ENCODE measurements around the gene UQCR10.

The UQCR10 gene

DNA sequence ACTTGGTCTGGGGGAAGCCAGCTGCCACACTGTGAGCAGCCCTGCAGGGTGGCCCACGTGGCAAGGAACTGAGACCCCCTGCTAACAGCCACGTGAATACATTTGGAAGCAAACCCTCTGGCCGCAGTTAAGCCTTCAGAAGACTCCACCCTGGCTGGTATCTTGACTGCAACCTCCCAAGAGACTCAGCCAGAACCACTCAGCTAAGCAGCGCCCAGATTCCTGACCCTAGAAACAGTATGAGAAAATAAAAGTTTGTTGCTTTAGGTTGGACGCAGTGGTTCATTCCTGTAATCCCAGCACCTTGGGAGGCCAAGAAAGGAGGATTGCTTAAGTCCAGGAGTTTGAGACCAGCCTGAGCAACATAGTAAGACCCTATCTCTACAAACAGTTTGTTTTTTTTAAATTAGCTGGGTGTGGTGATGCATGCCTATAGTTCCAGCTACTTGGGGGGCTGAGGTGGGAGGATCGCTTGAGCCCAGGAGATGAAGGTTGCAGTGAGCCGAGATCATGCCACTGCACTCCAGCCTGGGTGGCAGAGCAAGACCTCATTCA, 9.0 kb upstream of the UQCR10 start:
- Histone ChIP-seq H3K27ac (ENCODE audit: low read depth, low read length) (no peak overlapping the region), H3K4me1 (ENCODE audit: control insufficient read depth, low read length) (no peaks in the 10 kb centered on the region), H3K27me3 (ENCODE audit: control insufficient read depth, low read length) (no peaks in the 10 kb centered on the region), H3F3A (ENCODE audit: control insufficient read depth, insufficient read depth) (no peaks in the 10 kb centered on the region), H3K4me2 (ENCODE audit: low read length) (no peak overlapping the region), H3K79me2 (ENCODE audit: control insufficient read depth, low read length) (no peaks in the 10 kb centered on the region), H3K36me3 (ENCODE audit: control insufficient read depth, low read length) (no peaks in the 10 kb centered on the region), H3K4me3 (ENCODE audit: low read length) (no peak overlapping the region), H4K20me1 (ENCODE audit: control insufficient read depth, insufficient read depth, low read depth, low read length) (no peaks in the 10 kb centered on the region), H3K9me3 (ENCODE audit: control insufficient read depth, insufficient read depth, low read length) (no peaks in the 10 kb centered on the region), H3K9me2 (replicated peaks; ENCODE audit: control insufficient read depth, low read length) (no peaks in the 10 kb centered on the region)
- TF ChIP-seq EZH2phosphoT487 (IDR thresholded peaks at IDR 0.05; ENCODE audit: borderline replicate concordance, low read length), result no peak
- TF ChIP-seq, protein P1, sequence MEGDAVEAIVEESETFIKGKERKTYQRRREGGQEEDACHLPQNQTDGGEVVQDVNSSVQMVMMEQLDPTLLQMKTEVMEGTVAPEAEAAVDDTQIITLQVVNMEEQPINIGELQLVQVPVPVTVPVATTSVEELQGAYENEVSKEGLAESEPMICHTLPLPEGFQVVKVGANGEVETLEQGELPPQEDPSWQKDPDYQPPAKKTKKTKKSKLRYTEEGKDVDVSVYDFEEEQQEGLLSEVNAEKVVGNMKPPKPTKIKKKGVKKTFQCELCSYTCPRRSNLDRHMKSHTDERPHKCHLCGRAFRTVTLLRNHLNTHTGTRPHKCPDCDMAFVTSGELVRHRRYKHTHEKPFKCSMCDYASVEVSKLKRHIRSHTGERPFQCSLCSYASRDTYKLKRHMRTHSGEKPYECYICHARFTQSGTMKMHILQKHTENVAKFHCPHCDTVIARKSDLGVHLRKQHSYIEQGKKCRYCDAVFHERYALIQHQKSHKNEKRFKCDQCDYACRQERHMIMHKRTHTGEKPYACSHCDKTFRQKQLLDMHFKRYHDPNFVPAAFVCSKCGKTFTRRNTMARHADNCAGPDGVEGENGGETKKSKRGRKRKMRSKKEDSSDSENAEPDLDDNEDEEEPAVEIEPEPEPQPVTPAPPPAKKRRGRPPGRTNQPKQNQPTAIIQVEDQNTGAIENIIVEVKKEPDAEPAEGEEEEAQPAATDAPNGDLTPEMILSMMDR (IDR thresholded peaks at IDR 0.05; ENCODE audit: low read depth, low read length, poor library complexity, severe bottlenecking), result no peak

DNA sequence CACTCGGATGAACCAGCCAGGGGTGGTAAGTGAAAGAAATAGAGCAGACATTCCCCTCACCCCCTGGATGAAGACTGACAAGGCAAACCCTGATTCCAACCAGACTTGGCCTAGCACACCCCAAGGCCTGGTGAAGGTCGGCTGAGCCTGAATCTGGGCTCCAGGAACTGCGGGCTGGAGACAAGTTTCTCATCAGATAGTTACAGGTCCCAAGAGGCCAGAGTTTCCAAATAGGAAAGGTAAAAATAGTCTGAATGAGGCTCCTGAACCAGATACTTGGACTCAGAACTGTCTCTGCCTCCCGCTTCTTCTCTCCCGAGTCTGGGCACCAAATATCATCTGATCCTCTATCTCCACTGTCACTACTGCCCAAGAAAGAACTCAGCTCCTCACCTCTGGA, 8.2 kb upstream of the UQCR10 start:
- no peaks in the 10 kb centered on the region for H3K27me3 ChIP-seq (ENCODE audit: control insufficient read depth, low read length)
- H4K20me1 ChIP-seq (ENCODE audit: control insufficient read depth, insufficient read depth, low read depth, low read length), result no peaks in the 10 kb centered on the region
- no peaks in the 10 kb centered on the region for H3K36me3 ChIP-seq (ENCODE audit: control insufficient read depth, low read length)
- no peaks in the 10 kb centered on the region for H3K9me2 ChIP-seq (replicated peaks; ENCODE audit: control insufficient read depth, low read length)
- no peak for TF ChIP-seq EZH2phosphoT487 (IDR thresholded peaks at IDR 0.05; ENCODE audit: borderline replicate concordance, low read length)
- TF ChIP-seq, protein P1 (IDR thresholded peaks at IDR 0.05; ENCODE audit: low read depth, low read length, poor library complexity, severe bottlenecking), result no peak
- no peaks in the 10 kb centered on the region for H3K79me2 ChIP-seq (ENCODE audit: control insufficient read depth, low read length)
- no peak overlapping the region for H3K4me2 ChIP-seq (ENCODE audit: low read length)
- H3K4me1 ChIP-seq (ENCODE audit: control insufficient read depth, low read length), result peaks cover under 1% of the 10 kb centered on the region
- no peak overlapping the region for H3K27ac ChIP-seq (ENCODE audit: low read depth, low read length)
- H3K9me3 ChIP-seq (ENCODE audit: control insufficient read depth, insufficient read depth, low read length), result no peaks in the 10 kb centered on the region
- H3K4me3 ChIP-seq (ENCODE audit: low read length), result no peak overlapping the region
- no peaks in the 10 kb centered on the region for H3F3A ChIP-seq (ENCODE audit: control insufficient read depth, insufficient read depth)

DNA sequence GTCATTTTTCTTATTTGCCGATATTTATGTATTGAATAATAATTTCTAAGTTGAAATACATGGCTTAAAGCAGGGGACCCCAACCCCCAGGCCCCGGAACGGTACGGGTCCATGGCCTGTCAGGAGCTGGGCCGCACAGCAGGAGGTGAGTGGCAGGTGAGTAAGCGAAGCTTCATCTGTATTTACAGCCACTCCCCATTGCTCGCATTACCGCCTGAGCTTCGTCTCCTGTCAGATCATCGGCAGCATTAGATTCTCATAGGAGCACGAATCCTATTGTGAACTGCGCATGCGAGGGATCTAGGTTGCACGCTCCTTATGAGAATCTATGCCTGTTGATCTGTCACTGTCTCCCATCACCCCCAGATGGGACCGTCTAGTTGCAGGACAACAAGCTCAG, 4.9 kb upstream of the UQCR10 start:
- Histone ChIP-seq H3K9me2 (replicated peaks; ENCODE audit: control insufficient read depth, low read length) (no peaks in the 10 kb centered on the region), H3K4me1 (ENCODE audit: control insufficient read depth, low read length) (peaks cover 17% of the 10 kb centered on the region), H3K4me2 (ENCODE audit: low read length) (no peak overlapping the region), H3K4me3 (ENCODE audit: low read length) (no peak overlapping the region), H3K27me3 (ENCODE audit: control insufficient read depth, low read length) (no peaks in the 10 kb centered on the region), H3K36me3 (ENCODE audit: control insufficient read depth, low read length) (no peaks in the 10 kb centered on the region; the same call in 1 of the 2 replicates), H4K20me1 (ENCODE audit: control insufficient read depth, insufficient read depth, low read depth, low read length) (no peaks in the 10 kb centered on the region), H3K79me2 (ENCODE audit: control insufficient read depth, low read length) (peaks cover 20% of the 10 kb centered on the region), H3K27ac (ENCODE audit: low read depth, low read length) (no peak overlapping the region), H3K9me3 (ENCODE audit: control insufficient read depth, insufficient read depth, low read length) (no peaks in the 10 kb centered on the region), H3F3A (ENCODE audit: control insufficient read depth, insufficient read depth) (no peaks in the 10 kb centered on the region)
- no peak for TF ChIP-seq EZH2phosphoT487 (IDR thresholded peaks at IDR 0.05; ENCODE audit: borderline replicate concordance, low read length)
- TF ChIP-seq, protein P1 (IDR thresholded peaks at IDR 0.05; ENCODE audit: low read depth, low read length, poor library complexity, severe bottlenecking), result no peak
